GM12892 (cell line): ENCODE results near the gene CXXC1.

Experiments used
- POLR2A ChIP-seq: IDR thresholded peaks from 2 replicates; pipeline ENCODE4 v1.6.1; 2011; ENCODE audit warnings: low read depth, low read length, control low read depth
- TAF1 ChIP-seq: IDR thresholded peaks from 2 replicates; pipeline ENCODE4 v1.6.1; 2011; ENCODE audit warnings: low read depth, mild to moderate bottlenecking, control low read depth, low read length, borderline replicate concordance

DNA sequence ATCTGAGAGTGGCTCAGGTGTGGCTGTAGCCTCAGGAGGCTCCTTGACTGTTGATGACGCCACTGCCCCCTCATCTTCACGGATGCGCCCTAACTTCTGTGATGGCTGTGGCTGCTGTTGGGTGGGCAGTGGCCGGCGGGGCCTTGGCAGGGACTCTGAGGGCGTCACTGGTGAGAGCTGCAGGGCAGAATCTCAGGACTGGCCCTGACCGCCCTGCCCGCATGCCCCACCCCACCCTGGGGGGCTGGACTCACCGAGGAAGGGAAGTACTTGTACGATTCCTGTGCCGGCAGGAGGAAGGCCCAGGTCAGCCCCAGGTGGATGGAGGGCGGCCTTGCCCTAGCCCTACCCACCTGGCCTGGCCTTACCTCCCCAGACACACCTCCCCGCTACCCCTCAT lies 2.4 kb downstream of the CXXC1 start:
- TF ChIP-seq POLR2A (no peak), TAF1 (no peak)
